ENCODE measurements around the gene ACHE.
A peak's percentile ranks its signal among the peaks of the same experiment; 100 is the strongest.
"Not testable (repeated sequence)": the region's sequence is repeated elsewhere in the genome, so short reads cannot be mapped to it uniquely, and the experiment has no call there.

ACHE gene

GRCh38 chr7:100895701-100895955 lies at the start of gene ACHE:
Gene ACHE, minus strand, starts transcription at chr7:100895888. Its CDS starts 1,656 bp downstream, at chr7:100894232.
- no peak for DNase-seq

GRCh38 chr7:100944138-100944537 lies 48.5 kb upstream of the ACHE start:
- no peak for DNase-seq

GRCh38 chr7:100943693-100944092 lies 48.0 kb upstream of the ACHE start:
- DNase-seq, result no peak

- DNase-seq, result no peak
Measured at GRCh38 chr7:100942045-100942774, 46.5 kb upstream of the ACHE start.

- not testable (repeated sequence) for DNase-seq
Measured at GRCh38 chr7:100936167-100936566, 40.5 kb upstream of the ACHE start.

- not testable (repeated sequence) for DNase-seq
Measured at GRCh38 chr7:100935381-100935780, 39.7 kb upstream of the ACHE start.

- no peak for DNase-seq
Measured at GRCh38 chr7:100933734-100934133, 38.0 kb upstream of the ACHE start.

GRCh38 chr7:100929808-100930174 lies 34.1 kb upstream of the ACHE start:
- no peak for DNase-seq

GRCh38 chr7:100923616-100924015 lies 27.9 kb upstream of the ACHE start:
- not testable (repeated sequence) for DNase-seq

- DNase-seq, result no peak
Measured at GRCh38 chr7:100921039-100921438, 25.4 kb upstream of the ACHE start.

GRCh38 chr7:100919779-100920437 lies 24.2 kb upstream of the ACHE start:
- DNase-seq, result not testable (repeated sequence)

- not testable (repeated sequence) for DNase-seq
Measured at GRCh38 chr7:100919335-100919734, 23.6 kb upstream of the ACHE start.

GRCh38 chr7:100914879-100915447 lies 19.3 kb upstream of the ACHE start:
- peak in 1 of 2 donors; percentile 54 for DNase-seq

- no peak for DNase-seq
Measured at GRCh38 chr7:100914208-100914878, 18.7 kb upstream of the ACHE start.

- no peak for DNase-seq
Measured at GRCh38 chr7:100911484-100911883, 15.8 kb upstream of the ACHE start.

- peak in 1 of 2 donors; percentile 54 for DNase-seq
Measured at GRCh38 chr7:100910443-100910842, 14.8 kb upstream of the ACHE start.

- no peak for DNase-seq
Measured at GRCh38 chr7:100908512-100908911, 12.8 kb upstream of the ACHE start.

- no peak for DNase-seq
Measured at GRCh38 chr7:100902638-100903037, 7.0 kb upstream of the ACHE start.

GRCh38 chr7:100901921-100902332 lies 6.2 kb upstream of the ACHE start:
- DNase-seq, result no peak

GRCh38 chr7:100900978-100901377 lies 5.3 kb upstream of the ACHE start:
- no peak for DNase-seq

GRCh38 chr7:100899432-100899831 lies 3.7 kb upstream of the ACHE start:
- DNase-seq, result no peak

- DNase-seq, result no peak
Measured at GRCh38 chr7:100897772-100898454, 2.2 kb upstream of the ACHE start.

All from CD4-positive, alpha-beta T cell treated with Interleukin-4 for 1 hour (primary cell).